Naive B cell (primary cell): ENCODE results near the gene KLHL8. TPM values are rescaled to one million over a fixed set of nuclear protein-coding genes. Genes with fewer than 3 reads are reported as not detected.
"Not testable (repeated sequence)": the region's sequence is repeated elsewhere in the genome, so short reads cannot be mapped to it uniquely, and the experiment has no call there.

Source experiments
- ATAC-seq, 2 donors: fragments of 150-1000 bp; cut with Tn5 transposase; 2 replicates each; pipeline ENCODE4 v1.10.0; 2021; ENCODE audit warnings: low read depth in 2 of 2, mild to moderate bottlenecking in 2 of 2, moderate library complexity in 2 of 2
- DNase-seq: peaks from one replicate; pipeline ENCODE4 v3.0.0; 2022
- H3K27ac Mint-ChIP-seq, 6 donors: one replicate each; pipeline ENCODE4 v1.8.0; 2020 to 2022; ENCODE audit warnings: mild to moderate bottlenecking in 6 of 6, mixed read lengths in 6 of 6, moderate library complexity in 5 of 6, inconsistent platforms in 2 of 6
- H3K27me3 Mint-ChIP-seq, 3 donors: one replicate each; pipeline ENCODE4 v1.8.0; 2021 to 2022; ENCODE audit warnings: mixed read lengths in 3 of 3, mild to moderate bottlenecking in 1 of 3
- H3K36me3 Mint-ChIP-seq, 2 donors: one replicate each; pipeline ENCODE4 v1.8.0; 2020 to 2022; ENCODE audit warnings: mixed read lengths in 2 of 2, inconsistent platforms in 1 of 2, mild to moderate bottlenecking in 1 of 2
- H3K4me1 Mint-ChIP-seq, 3 donors: one replicate each; pipeline ENCODE4 v1.8.0; 2020 to 2022; ENCODE audit warnings: mixed read lengths in 3 of 3, inconsistent platforms in 1 of 3, mild to moderate bottlenecking in 1 of 3, moderate library complexity in 1 of 3
- H3K4me3 Mint-ChIP-seq, 8 donors: one replicate each; pipeline ENCODE4 v1.8.0; 2020 to 2022; ENCODE audit warnings: mild to moderate bottlenecking in 8 of 8, mixed read lengths in 8 of 8, moderate library complexity in 8 of 8, inconsistent platforms in 2 of 8
- H3K9me3 Mint-ChIP-seq, 7 donors: one replicate each; pipeline ENCODE4 v1.8.0; 2020 to 2022; ENCODE audit warnings: mixed read lengths in 7 of 7, mild to moderate bottlenecking in 5 of 7, inconsistent platforms in 2 of 7, moderate library complexity in 1 of 7
- polyA plus RNA-seq, 6 donors: library from polyadenylated mRNA; unstranded; fragments of 300-500 nt; fragmentation: Illumina TruSeq; gene quantifications; one replicate each; pipeline ENCODE4 v1.2.3, GENCODE V29; 2021; ENCODE audit warnings: low read depth in 6 of 6

The KLHL8 gene
- polyA plus RNA-seq, 6 donors from 2014 or later: 15.8 to 17.5 (median 16.3) TPM

DNA sequence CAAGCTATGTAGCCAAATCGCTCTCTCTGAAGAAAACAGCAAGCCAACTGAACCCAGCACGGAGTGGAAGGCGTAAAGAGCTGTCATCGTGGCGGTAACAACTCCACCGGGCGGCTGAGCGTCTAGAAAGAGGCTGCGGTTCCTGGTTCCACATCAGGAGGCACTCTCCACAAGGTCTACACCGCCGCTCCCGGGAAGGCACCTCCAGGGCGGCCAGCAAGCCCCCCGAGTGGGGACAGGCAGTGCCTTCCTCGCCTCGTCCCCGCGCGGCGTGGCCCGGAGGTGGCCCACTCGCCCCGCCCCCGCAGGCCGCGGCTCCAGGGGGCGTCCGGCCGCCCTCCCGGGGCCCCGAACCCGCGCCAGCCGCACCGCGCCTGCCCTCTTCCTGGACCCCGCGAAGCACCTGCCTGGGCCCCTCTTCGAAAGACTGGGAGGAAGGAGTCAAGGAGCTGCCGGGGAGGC lies 755 bp downstream of the KLHL8 start:
- peak overlapping the region; percentile 47 to 97 (median 90) for H3K27ac Mint-ChIP-seq
- no peaks in the 10 kb centered on the region for H3K9me3 Mint-ChIP-seq
- no peak for DNase-seq
- peak overlapping the region; percentile 89 to 96 (median 95) for H3K4me3 Mint-ChIP-seq
- H3K4me1 Mint-ChIP-seq: peaks cover 7 to 30% (median 8%) of the 10 kb centered on the region in 3 donors
- H3K27me3 Mint-ChIP-seq: no peaks in the 10 kb centered on the region
- no peaks in the 10 kb centered on the region for H3K36me3 Mint-ChIP-seq
- peak; percentile 17 to 34 for ATAC-seq

DNA sequence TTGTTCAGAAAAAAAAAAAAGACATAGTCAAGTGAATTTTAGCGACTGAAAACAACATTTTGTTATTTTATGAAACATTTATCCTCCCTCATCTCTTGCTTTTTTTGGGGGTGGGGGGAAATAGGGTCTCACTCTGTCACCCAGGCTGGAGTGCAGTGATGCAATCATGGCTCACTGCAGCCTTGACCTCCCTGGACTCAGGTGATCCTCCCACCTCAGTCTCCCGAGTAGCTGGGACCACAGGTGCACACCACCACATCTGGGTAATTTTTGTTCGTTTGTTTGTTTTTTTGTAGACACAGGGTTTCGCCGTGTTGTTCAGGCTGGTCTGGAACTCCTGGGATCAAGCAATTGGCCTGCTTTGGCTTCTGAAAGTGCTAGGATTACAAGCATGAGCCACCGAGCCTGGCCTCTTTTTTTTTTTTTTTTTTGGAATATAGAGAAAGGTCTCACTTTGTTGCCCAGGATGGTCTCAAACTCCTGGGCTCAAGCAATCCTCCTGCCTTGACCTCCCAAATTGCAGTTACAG lies 3.1 kb downstream of the KLHL8 start:
- H3K27ac Mint-ChIP-seq, H3K9me3 Mint-ChIP-seq, H3K27me3 Mint-ChIP-seq, ATAC-seq, H3K4me3 Mint-ChIP-seq, DNase-seq, H3K36me3 Mint-ChIP-seq: not testable (repeated sequence)
- H3K4me1 Mint-ChIP-seq: peaks cover 7 to 30% (median 8%) of the 10 kb centered on the region in 3 donors

DNA sequence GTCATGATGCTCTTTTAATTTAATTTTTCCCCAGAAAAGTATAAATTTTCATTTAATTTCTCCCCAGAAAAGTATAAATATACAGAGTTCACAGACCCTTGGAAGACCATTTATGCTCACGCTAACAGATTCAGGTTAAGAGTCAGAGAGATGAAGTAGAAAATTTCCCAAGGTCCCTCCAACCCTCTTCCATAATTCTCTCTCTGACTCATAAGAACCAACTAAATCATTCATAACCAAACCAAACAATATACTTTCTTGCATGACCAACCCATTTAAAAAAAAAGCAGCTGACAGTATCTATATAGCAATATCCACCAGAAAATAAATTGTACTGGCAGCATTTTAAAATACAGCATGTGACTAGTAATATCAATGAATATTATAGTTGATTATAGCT lies 3.9 kb downstream of the KLHL8 start:
- no peaks in the 10 kb centered on the region for H3K9me3 Mint-ChIP-seq
- no peaks in the 10 kb centered on the region for H3K27me3 Mint-ChIP-seq
- DNase-seq (no peak), ATAC-seq (no peak)
- peaks cover 7 to 37% (median 8%) of the 10 kb centered on the region in 3 donors for H3K4me1 Mint-ChIP-seq
- H3K27ac Mint-ChIP-seq: no peak overlapping the region
- H3K4me3 Mint-ChIP-seq: peak overlapping the region in 1 of 8 donors; percentile 43
- no peaks in the 10 kb centered on the region for H3K36me3 Mint-ChIP-seq

DNA sequence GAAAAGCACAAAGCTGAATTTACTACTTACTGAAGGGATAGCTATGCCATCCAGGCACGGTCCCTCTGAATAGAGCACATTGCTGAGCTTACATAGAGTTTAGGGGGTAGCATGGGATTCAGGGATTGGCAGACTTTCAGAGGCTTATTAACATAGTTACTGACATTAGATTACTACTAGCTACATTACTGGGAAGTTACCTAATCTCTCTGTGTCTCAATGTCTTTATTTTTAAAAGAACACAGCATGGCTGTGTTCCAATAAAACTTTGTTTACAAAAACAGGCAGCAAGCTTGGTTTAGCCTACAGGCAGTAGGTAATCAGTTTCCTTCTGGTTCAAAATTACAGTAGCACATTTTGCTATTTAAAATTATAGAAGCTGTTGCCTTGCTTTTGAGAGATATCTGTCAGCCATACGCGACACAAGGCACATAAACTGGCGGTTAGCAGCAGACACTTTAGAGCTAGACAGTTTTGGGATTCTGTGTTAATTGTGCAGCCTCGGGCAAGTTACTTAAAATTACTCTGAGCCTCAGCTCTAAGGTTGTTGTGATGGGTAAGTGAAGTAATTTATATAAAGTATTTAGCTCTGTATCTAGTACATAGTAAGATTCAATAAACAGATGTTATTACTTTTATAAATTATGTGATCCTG lies 6.9 kb downstream of the KLHL8 start:
- no peak for DNase-seq
- no peak for ATAC-seq
- no peaks in the 10 kb centered on the region for H3K27me3 Mint-ChIP-seq
- H3K4me3 Mint-ChIP-seq: no peak overlapping the region
- no peaks in the 10 kb centered on the region for H3K9me3 Mint-ChIP-seq
- no peak overlapping the region for H3K27ac Mint-ChIP-seq
- peaks cover 14 to 36% (median 15%) of the 10 kb centered on the region in 3 donors for H3K4me1 Mint-ChIP-seq
- H3K36me3 Mint-ChIP-seq: no peaks in the 10 kb centered on the region

DNA sequence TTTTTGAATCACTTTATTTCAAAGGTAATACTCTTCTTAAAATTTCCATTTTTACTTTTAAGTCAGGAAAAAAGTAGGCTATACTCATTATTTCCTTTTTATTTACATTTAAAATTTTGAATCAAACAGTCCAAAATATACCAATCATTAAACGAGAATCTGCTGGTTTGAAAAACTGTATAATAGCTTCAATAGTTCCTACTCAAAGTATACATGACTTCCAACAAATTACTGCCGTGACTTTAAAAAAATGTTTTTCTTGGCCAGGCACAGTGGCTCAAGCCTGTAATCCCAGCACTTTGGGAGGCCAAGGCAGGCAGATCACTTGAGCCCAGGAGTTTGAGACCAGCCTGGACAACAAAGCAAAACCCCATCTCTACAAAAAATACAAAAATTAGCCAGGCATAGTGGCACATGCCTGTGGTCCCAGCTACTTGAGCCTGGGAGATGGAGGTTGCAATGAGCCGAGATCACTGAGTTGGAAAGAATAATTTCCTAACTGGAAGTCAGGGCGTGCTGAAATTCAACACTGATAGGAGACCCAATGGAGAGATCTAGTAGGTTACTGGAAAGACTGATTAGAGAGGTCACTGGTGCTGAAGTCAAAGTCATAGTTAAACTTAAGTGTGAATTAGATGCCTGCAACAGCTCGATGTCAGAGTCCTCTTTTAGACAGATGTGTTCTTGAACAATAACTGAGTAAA lies 9.0 kb downstream of the KLHL8 start:
- Mint-ChIP-seq H3K27me3 (no peaks in the 10 kb centered on the region), H3K27ac (peak overlapping the region in 4 of 6 donors; percentile 52 to 89 (median 70)), H3K9me3 (no peaks in the 10 kb centered on the region), H3K36me3 (peaks cover under 1 to 6% of the 10 kb centered on the region in 2 donors), H3K4me1 (peaks cover 14 to 35% (median 25%) of the 10 kb centered on the region in 3 donors), H3K4me3 (no peak overlapping the region)
- no peak for DNase-seq
- ATAC-seq: no peak

DNA sequence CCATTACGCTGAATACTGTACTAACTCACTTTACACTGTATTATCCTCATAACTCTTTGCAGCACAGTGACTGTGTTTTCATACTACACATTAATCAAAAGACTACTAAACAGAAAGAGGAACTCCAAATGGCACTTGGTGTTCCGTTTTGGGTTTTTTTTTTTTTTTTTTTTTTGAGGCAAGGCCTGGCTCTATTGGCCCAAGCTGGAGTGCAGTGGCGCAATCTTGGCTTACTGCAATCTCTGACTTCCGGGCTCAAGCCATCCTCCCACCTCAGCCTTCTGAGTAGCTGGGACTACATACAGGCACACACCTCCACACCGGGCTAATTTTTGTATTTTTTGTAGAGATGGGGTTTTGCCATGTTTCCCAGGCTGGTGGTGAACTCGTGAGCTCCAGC lies 10.7 kb downstream of the KLHL8 start:
- Mint-ChIP-seq H3K36me3 (peaks cover 6 to 8% of the 10 kb centered on the region in 2 donors), H3K27me3 (no peaks in the 10 kb centered on the region), H3K4me1 (peaks cover 19 to 34% (median 31%) of the 10 kb centered on the region in 3 donors), H3K9me3 (no peaks in the 10 kb centered on the region), H3K4me3 (peak overlapping the region; percentile 65 to 86 (median 78)), H3K27ac (peak overlapping the region; percentile 50 to 93 (median 85))
- DNase-seq (peak; percentile 63), ATAC-seq (peak; percentile 94 to 96)

DNA sequence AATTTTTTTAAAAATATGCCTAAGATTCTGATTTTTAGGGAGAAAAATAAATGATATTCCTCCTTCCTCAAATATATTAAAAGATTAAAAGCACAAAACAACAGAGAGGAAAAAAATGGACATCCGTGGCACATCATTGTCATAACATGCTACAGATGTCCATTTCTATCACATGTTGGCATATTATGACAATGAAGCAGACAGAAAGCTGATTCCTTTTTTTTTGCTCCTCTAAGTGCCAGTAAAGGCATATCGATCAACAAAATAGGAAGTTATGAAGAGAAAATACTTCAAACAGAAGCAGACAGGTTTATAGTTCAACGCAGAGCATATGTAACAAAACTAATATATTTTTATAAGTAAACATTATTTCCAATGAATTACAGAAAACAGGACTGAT lies 11.2 kb downstream of the KLHL8 start:
- DNase-seq: no peak
- peak in 1 of 2 donors; percentile 16 for ATAC-seq
- H3K36me3 Mint-ChIP-seq: peaks cover 8 to 10% of the 10 kb centered on the region in 2 donors
- no peaks in the 10 kb centered on the region for H3K27me3 Mint-ChIP-seq
- peaks cover 0 to 2% (median 0%) of the 10 kb centered on the region in 7 donors for H3K9me3 Mint-ChIP-seq
- peaks cover 20 to 38% (median 31%) of the 10 kb centered on the region in 3 donors for H3K4me1 Mint-ChIP-seq
- H3K4me3 Mint-ChIP-seq: peak overlapping the region; percentile 65 to 86 (median 78)
- H3K27ac Mint-ChIP-seq: peak overlapping the region in 4 of 6 donors; percentile 65 to 89 (median 66)

DNA sequence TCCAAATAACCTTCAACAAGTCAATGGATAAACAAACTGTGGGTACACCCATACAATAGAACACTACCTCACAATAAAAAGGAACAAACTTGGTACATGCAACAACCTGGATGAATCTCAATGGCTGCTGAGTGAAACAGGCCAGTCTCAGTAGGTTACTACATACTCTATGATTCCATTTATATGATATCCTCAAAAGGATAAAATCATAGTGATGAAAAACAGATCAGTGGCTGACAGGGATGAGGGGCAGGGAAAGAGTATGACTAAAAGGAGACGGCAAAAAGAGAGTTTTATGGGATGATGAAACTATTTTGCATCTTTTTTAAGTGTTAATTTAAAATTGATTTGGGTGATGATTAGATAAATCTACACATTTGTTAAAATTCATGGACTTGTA lies 15.9 kb downstream of the KLHL8 start:
- H3K27me3 Mint-ChIP-seq: no peaks in the 10 kb centered on the region
- no peak overlapping the region for H3K27ac Mint-ChIP-seq
- peaks cover 27 to 47% (median 41%) of the 10 kb centered on the region in 3 donors for H3K4me1 Mint-ChIP-seq
- H3K9me3 Mint-ChIP-seq: peaks cover 0 to 22% (median 9%) of the 10 kb centered on the region in 7 donors
- H3K36me3 Mint-ChIP-seq: peaks cover 18 to 30% of the 10 kb centered on the region in 2 donors
- DNase-seq (no peak), ATAC-seq (no peak)
- H3K4me3 Mint-ChIP-seq: no peak overlapping the region

DNA sequence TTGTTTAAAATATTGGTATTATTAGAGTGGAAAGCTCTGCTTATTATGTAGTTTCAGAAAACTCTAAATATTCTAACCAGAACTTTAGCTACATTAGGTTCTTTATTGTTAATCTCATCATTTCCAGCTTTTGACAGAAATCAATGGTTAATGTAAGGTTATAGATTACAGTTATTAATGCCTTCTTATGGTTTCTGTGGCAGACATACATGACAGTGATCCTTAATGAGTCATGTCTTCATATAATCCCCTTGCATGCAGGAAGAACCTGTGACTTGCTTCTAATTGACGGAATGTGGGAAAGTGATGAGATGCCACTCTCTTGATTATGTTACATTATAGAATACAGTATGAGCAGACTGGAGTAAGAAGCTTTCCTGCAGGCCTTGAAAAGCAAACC lies 23.5 kb downstream of the KLHL8 start:
- Mint-ChIP-seq H3K4me1 (peaks cover 18 to 36% (median 26%) of the 10 kb centered on the region in 3 donors), H3K27ac (no peak overlapping the region), H3K27me3 (no peaks in the 10 kb centered on the region), H3K9me3 (no peaks in the 10 kb centered on the region), H3K36me3 (peaks cover 0 to 7% of the 10 kb centered on the region in 2 donors), H3K4me3 (no peak overlapping the region)
- DNase-seq (no peak), ATAC-seq (no peak)

DNA sequence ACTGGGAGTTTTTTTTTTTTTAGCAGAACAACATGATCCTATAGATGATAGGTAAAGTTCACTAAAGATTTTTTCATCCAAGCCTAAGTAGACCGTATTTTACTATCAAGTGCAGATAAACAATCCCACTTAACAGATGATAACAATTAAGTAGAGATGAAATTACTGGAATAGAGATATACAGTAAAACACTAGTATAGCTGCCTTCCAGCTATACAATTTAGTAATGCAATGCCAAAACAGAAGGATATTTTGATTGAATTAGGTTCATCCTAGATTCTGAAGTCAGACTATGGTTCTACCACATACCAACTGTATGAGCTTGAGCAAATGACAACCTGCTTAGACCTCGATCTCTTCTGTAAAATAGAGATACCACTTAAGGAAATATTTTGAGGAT lies 24.3 kb downstream of the KLHL8 start:
- DNase-seq (no peak), ATAC-seq (no peak)
- no peak overlapping the region for H3K27ac Mint-ChIP-seq
- no peaks in the 10 kb centered on the region for H3K9me3 Mint-ChIP-seq
- peaks cover 12 to 31% (median 20%) of the 10 kb centered on the region in 3 donors for H3K4me1 Mint-ChIP-seq
- H3K4me3 Mint-ChIP-seq: no peak overlapping the region
- no peaks in the 10 kb centered on the region for H3K27me3 Mint-ChIP-seq
- H3K36me3 Mint-ChIP-seq: peaks cover 0 to 2% of the 10 kb centered on the region in 2 donors

DNA sequence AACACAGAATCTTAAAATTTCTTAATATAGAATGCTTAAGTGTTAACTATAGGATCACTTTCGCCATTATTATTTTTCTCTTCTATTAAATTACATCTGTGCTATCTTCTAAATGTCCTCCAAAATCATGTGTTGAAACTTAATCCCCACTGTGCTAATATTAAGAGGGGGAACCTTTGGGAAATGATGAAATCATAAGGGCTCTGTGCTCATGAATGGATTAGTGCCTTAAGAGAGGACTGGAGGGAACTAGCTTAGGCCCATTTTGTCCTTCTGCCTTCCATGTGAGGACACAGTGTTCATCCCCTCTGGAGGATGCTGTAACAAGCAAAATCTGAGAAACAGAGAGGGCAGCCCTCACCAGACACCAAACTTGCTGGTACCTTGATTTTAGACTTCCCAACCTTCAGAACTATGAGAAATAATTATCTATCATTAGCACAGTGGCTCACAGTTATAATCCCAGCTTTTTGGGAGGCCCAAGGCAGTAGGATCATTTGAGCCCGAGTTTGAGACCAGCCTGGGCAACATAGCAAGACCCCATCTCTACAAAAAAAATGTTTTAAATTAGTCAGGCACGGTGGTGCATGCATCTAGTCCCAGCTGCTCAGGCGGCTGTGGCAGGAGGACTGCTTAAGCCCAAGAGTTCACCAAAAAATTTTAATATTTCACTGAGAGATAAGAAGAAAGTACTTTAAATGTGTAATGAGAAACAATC lies 26.3 kb downstream of the KLHL8 start:
- ATAC-seq: no peak
- no peak for DNase-seq
- Mint-ChIP-seq H3K27me3 (no peaks in the 10 kb centered on the region), H3K27ac (peak overlapping the region in 2 of 6 donors; percentile 15 to 59), H3K4me3 (no peak overlapping the region), H3K4me1 (peaks cover 4 to 18% (median 12%) of the 10 kb centered on the region in 3 donors), H3K36me3 (no peaks in the 10 kb centered on the region), H3K9me3 (no peaks in the 10 kb centered on the region)

DNA sequence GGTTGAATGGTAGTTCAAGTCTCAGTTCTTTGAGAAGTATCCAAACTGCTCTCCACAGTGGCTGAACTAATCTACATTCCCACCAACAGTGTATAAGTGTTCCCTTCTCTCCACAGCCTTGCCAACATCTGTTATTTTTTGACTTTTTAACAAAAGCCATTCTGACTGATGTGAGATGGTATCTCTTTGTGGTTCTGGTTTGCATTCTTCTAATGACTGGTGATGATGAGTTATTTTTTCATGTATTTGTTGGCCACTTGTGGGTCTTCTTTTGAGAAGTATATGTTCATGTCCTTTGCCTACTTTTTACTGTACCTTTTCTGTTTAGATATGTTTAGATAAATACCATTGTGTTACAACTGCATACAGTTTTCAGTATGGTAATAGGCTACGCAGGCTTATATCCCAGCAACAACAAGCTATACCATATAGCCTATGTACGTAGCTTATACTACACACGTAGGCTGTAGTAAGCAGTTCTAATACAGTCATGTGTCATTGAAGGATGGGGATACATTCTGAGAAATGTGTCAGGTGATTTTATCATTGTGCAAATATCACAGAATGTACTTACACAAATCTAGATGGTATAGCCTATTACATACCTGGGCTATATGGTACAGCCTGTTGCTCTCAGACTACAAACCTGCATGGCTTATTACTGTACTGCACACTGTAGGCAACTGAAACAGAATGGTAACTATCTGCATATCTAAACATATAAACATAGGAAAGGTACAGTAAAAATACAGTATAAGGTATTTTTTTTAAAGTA lies 28.1 kb downstream of the KLHL8 start:
- Mint-ChIP-seq H3K27me3 (no peaks in the 10 kb centered on the region), H3K9me3 (peaks cover 0 to 2% (median 0%) of the 10 kb centered on the region in 7 donors), H3K4me1 (peaks cover 0 to 10% (median 4%) of the 10 kb centered on the region in 3 donors), H3K27ac (no peak overlapping the region), H3K36me3 (peaks cover 0 to 4% of the 10 kb centered on the region in 2 donors), H3K4me3 (no peak overlapping the region)
- no peak for DNase-seq
- ATAC-seq: no peak
